Measurements from ENCODE around the gene SYTL1.

The SYTL1 gene

GRCh38 chr1:27297903-27298302, 43.9 kb upstream of the SYTL1 start:
- TF ChIP-seq EZH2 (IDR thresholded peaks at IDR 0.05; ENCODE audit: borderline replicate concordance, low read depth, low read length, severe bottlenecking) (no peak), CTCF (IDR thresholded peaks at IDR 0.05; ENCODE audit: borderline replicate concordance, extremely low read depth, low read length, poor library complexity, severe bottlenecking) (no peak)
- peaks cover 79% of the 10 kb centered on the region for H3K36me3 ChIP-seq (ENCODE audit: insufficient read depth, low read length)
- ATAC-seq (ENCODE audit: insufficient read depth, low read depth) = no peak
- no peak for DNase-seq
- H3K4me3 ChIP-seq (ENCODE audit: low read depth in 1 of 2, low read length in 2 of 2) = no peak overlapping the region
- no peak overlapping the region for H2AFZ ChIP-seq (ENCODE audit: low read depth, low read length)
- H3K4me2 ChIP-seq (ENCODE audit: insufficient read depth, low read length) = no peak overlapping the region
- no peak overlapping the region for H3K27ac ChIP-seq (ENCODE audit: low read length)
- H3K79me2 ChIP-seq (ENCODE audit: insufficient read depth, low read length) = no peaks in the 10 kb centered on the region
- no peak overlapping the region for H3K9ac ChIP-seq (ENCODE audit: low read depth, low read length)
- H3K9me3 ChIP-seq (ENCODE audit: insufficient read depth, low read length, severe bottlenecking) = no peaks in the 10 kb centered on the region
- no peaks in the 10 kb centered on the region for H3K27me3 ChIP-seq (ENCODE audit: insufficient read depth, low read length, poor library complexity)
- H4K20me1 ChIP-seq (ENCODE audit: insufficient read depth, low read length) = peaks cover 10% of the 10 kb centered on the region; the same call in 1 of the 2 replicates
- H3K4me1 ChIP-seq (ENCODE audit: insufficient read depth, low read length) = no peaks in the 10 kb centered on the region

GRCh38 chr1:27298632-27299384, 43.0 kb upstream of the SYTL1 start:
- no peak for DNase-seq
- no peak overlapping the region for H3K9ac ChIP-seq (ENCODE audit: low read depth, low read length)
- peaks cover 77% of the 10 kb centered on the region for H3K36me3 ChIP-seq (ENCODE audit: insufficient read depth, low read length)
- TF ChIP-seq CTCF (IDR thresholded peaks at IDR 0.05; ENCODE audit: borderline replicate concordance, extremely low read depth, low read length, poor library complexity, severe bottlenecking) (no peak), EZH2 (IDR thresholded peaks at IDR 0.05; ENCODE audit: borderline replicate concordance, low read depth, low read length, severe bottlenecking) (no peak)
- no peak for ATAC-seq (ENCODE audit: insufficient read depth, low read depth)
- no peak overlapping the region for H3K4me3 ChIP-seq (ENCODE audit: low read depth in 1 of 2, low read length in 2 of 2)
- H3K27ac ChIP-seq (ENCODE audit: low read length) = no peak overlapping the region
- H4K20me1 ChIP-seq (ENCODE audit: insufficient read depth, low read length) = peaks cover 10% of the 10 kb centered on the region; the same call in 1 of the 2 replicates
- no peaks in the 10 kb centered on the region for H3K27me3 ChIP-seq (ENCODE audit: insufficient read depth, low read length, poor library complexity)
- no peak overlapping the region for H3K4me2 ChIP-seq (ENCODE audit: insufficient read depth, low read length)
- no peaks in the 10 kb centered on the region for H3K9me3 ChIP-seq (ENCODE audit: insufficient read depth, low read length, severe bottlenecking)
- H3K79me2 ChIP-seq (ENCODE audit: insufficient read depth, low read length) = no peaks in the 10 kb centered on the region
- no peaks in the 10 kb centered on the region for H3K4me1 ChIP-seq (ENCODE audit: insufficient read depth, low read length)
- no peak overlapping the region for H2AFZ ChIP-seq (ENCODE audit: low read depth, low read length)

- no peak overlapping the region for H3K27ac ChIP-seq (ENCODE audit: low read length)
- H4K20me1 ChIP-seq (ENCODE audit: insufficient read depth, low read length) = peaks cover 10% of the 10 kb centered on the region; the same call in 1 of the 2 replicates
- H3K9me3 ChIP-seq (ENCODE audit: insufficient read depth, low read length, severe bottlenecking) = no peaks in the 10 kb centered on the region
- H3K36me3 ChIP-seq (ENCODE audit: insufficient read depth, low read length) = peaks cover 69% of the 10 kb centered on the region
- H3K9ac ChIP-seq (ENCODE audit: low read depth, low read length) = no peak overlapping the region
- H3K4me3 ChIP-seq (ENCODE audit: low read depth in 1 of 2, low read length in 2 of 2) = no peak overlapping the region
- no peaks in the 10 kb centered on the region for H3K79me2 ChIP-seq (ENCODE audit: insufficient read depth, low read length)
- no peaks in the 10 kb centered on the region for H3K4me1 ChIP-seq (ENCODE audit: insufficient read depth, low read length)
- H3K4me2 ChIP-seq (ENCODE audit: insufficient read depth, low read length) = no peak overlapping the region
- no peak for DNase-seq
- ATAC-seq (ENCODE audit: insufficient read depth, low read depth) = no peak
- TF ChIP-seq CTCF (IDR thresholded peaks at IDR 0.05; ENCODE audit: borderline replicate concordance, extremely low read depth, low read length, poor library complexity, severe bottlenecking) (no peak), EZH2 (IDR thresholded peaks at IDR 0.05; ENCODE audit: borderline replicate concordance, low read depth, low read length, severe bottlenecking) (no peak)
- no peak overlapping the region for H2AFZ ChIP-seq (ENCODE audit: low read depth, low read length)
- no peaks in the 10 kb centered on the region for H3K27me3 ChIP-seq (ENCODE audit: insufficient read depth, low read length, poor library complexity)
These were observed 42.2 kb upstream of the SYTL1 start for GRCh38 chr1:27299385-27300271.
